Measurements from ENCODE around the gene IGSF9B. TPM values are rescaled to one million over a fixed set of nuclear protein-coding genes. Genes with fewer than 3 reads are reported as not detected.

Gene IGSF9B
- total and polyA plus RNA-seq, 9 of the 15 experiments (the other 6 are each of a cell fraction or from before 2014, with no cell fraction given), result 0.09 TPM; not detected in 8

GRCh38 chr11:133910101-133910500 is 46.7 kb downstream of the IGSF9B start:
- Histone ChIP-seq H3K4me2 (ENCODE audit: insufficient read depth, low read length) (no peak overlapping the region), H3K27ac (ENCODE audit: extremely low read depth, low read depth, low read length) (no peak overlapping the region), H3K79me2 (ENCODE audit: control insufficient read depth, insufficient read depth, low read length) (no peaks in the 10 kb centered on the region), H3K9me1 (ENCODE audit: control insufficient read depth, insufficient read depth, low read length) (no peaks in the 10 kb centered on the region), H3K36me3 (ENCODE audit: control insufficient read depth, insufficient read depth, low read length) (no peaks in the 10 kb centered on the region), H3K9ac (ENCODE audit: insufficient read depth in 1 of 2, low read depth in 2 of 2, low read length in 2 of 2) (no peak overlapping the region), H2AFZ (ENCODE audit: low read depth, low read length) (no peak overlapping the region), H3K9me3 (replicated peaks; ENCODE audit: control insufficient read depth, insufficient read depth, low read depth, low read length) (no peaks in the 10 kb centered on the region), H3K4me3 (no peak overlapping the region), H3K4me1 (replicated peaks in 1 of 2; ENCODE audit: control insufficient read depth in 2 of 2, insufficient read depth in 2 of 2, low read length in 2 of 2) (no peaks in the 10 kb centered on the region), H3K27me3 (ENCODE audit: control insufficient read depth in 2 of 2, insufficient read depth in 2 of 2, low read length in 2 of 2) (peaks cover 2 to 54% of the 10 kb centered on the region in 2 experiments; a peak in 3 of 5 replicates), H4K20me1 (replicated peaks; ENCODE audit: control insufficient read depth, insufficient read depth, low read length) (no peaks in the 10 kb centered on the region; the same call in 1 of the 2 replicates)
- ATAC-seq (no peak), FAIRE-seq (no peak), DNase-seq (ENCODE audit: extremely low read depth in 1 of 4, low spot score in 3 of 4) (no peak)
- in situ Hi-C loops (cut with MboI) (no loop called here), intact Hi-C loops (cut with micrococcal nuclease) (no loop called here)
- ChIA-PET CTCF (ENCODE audit: low intra/inter-chr PET ratio) (no interaction called here), POLR2A (no interaction called here)
- no TSS peak for BruUV-seq (replicated peaks)
- 1% methylated on average over 14 of the region's 14 CpGs for WGBS (ENCODE audit: insufficient coverage, low coverage, missing lambda C conversion rate)
- TF ChIP-seq DNMT1 (IDR thresholded peaks at IDR 0.05) (no peak), SMARCE1 (IDR thresholded peaks at IDR 0.05) (no peak), SMAD4 (CRISPR knock-in tag; conservative IDR thresholded peaks at IDR 0.05) (no peak), RBM39 (optimal IDR thresholded peaks at IDR 0.05; ENCODE audit: low read depth, low read length) (no peak), ZFX (CRISPR knock-in tag; IDR thresholded peaks at IDR 0.05) (no peak), ILK (tag; IDR thresholded peaks at IDR 0.05; ENCODE audit: borderline replicate concordance, low read depth) (no peak), ZNF778 (CRISPR knock-in tag; IDR thresholded peaks at IDR 0.05) (no peak), HEY1 (CRISPR knock-in tag; IDR thresholded peaks at IDR 0.05; ENCODE audit: borderline replicate concordance) (no peak), POLR2AphosphoS5 (IDR thresholded peaks at IDR 0.05; ENCODE audit: control insufficient read depth, insufficient read depth, low read depth, low read length) (no peak), ETV6 (IDR thresholded peaks at IDR 0.05; ENCODE audit: borderline replicate concordance in 1 of 2, low read depth in 2 of 2, low read length in 1 of 2) (no peak), ETV6 (CRISPR knock-in tag; IDR thresholded peaks at IDR 0.05; ENCODE audit: borderline replicate concordance) (no peak), STAG1 (CRISPR knock-in tag; IDR thresholded peaks at IDR 0.05; ENCODE audit: borderline replicate concordance) (no peak), RNF219 (CRISPR knock-in tag; IDR thresholded peaks at IDR 0.05) (no peak), ZKSCAN8 (CRISPR knock-in tag; IDR thresholded peaks at IDR 0.05) (no peak), VEZF1 (CRISPR knock-in tag; IDR thresholded peaks at IDR 0.05) (no peak), PHB2 (IDR thresholded peaks at IDR 0.05; ENCODE audit: low read depth) (no peak), MAX (CRISPR knock-in tag; IDR thresholded peaks at IDR 0.05) (no peak), ZFP36 (IDR thresholded peaks at IDR 0.05; ENCODE audit: low read depth, low read length, partially characterized antibody) (no peak), ADNP (tag; IDR thresholded peaks at IDR 0.05) (no peak)
- TF ChIP-seq, protein P1, sequence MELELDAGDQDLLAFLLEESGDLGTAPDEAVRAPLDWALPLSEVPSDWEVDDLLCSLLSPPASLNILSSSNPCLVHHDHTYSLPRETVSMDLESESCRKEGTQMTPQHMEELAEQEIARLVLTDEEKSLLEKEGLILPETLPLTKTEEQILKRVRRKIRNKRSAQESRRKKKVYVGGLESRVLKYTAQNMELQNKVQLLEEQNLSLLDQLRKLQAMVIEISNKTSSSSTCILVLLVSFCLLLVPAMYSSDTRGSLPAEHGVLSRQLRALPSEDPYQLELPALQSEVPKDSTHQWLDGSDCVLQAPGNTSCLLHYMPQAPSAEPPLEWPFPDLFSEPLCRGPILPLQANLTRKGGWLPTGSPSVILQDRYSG (tag; conservative IDR thresholded peaks at IDR 0.05; ENCODE audit: low read depth), result no peak
